ENCODE measurements around the gene SYS1. TPM values are rescaled to one million over a fixed set of nuclear protein-coding genes. Genes with fewer than 3 reads are reported as not detected.

SYS1 gene
- total and polyA plus RNA-seq, 2 experiments from 2014 or later: 7.9 to 21.5 TPM

DNA sequence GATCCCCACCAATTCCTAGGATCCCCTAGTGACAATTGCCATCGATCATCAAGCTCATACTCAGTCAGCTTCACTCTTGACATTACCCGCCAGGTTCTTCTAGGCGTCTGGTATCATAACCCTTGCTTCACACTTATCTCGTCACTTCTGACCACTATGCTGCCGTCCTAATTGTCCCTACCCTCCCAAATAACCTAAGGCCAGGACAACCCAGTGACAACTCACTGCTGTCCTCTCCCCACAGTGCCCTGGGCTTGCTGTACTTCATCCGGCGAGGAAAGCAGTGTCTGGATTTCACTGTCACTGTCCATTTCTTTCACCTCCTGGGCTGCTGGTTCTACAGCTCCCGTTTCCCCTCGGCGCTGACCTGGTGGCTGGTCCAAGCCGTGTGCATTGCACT lies 3.7 kb downstream of the SYS1 start:
- H2AFZ ChIP-seq: no peak overlapping the region

More for the DNA sequence above, 3.7 kb downstream of the SYS1 start:
- peaks cover 8% of the 10 kb centered on the region for H3K4me1 Mint-ChIP-seq
- no peaks in the 10 kb centered on the region for H3F3A ChIP-seq (replicated peaks; ENCODE audit: low read depth)
- H3K4me2 ChIP-seq: no peak overlapping the region
- peaks cover 15% of the 10 kb centered on the region; the same call in 2 of the 3 replicates for H3K36me3 Mint-ChIP-seq (ENCODE audit: low read depth)
- H3K9me2 ChIP-seq (ENCODE audit: insufficient read depth): no peaks in the 10 kb centered on the region
- peaks cover 7% of the 10 kb centered on the region for H3K27me3 Mint-ChIP-seq (ENCODE audit: insufficient read depth, low read depth, poor library complexity)
- no peaks in the 10 kb centered on the region for H3K9me3 Mint-ChIP-seq
- no peak overlapping the region for H3K4me3 ChIP-seq
- TF ChIP-seq JUNB (IDR thresholded peaks at IDR 0.05; ENCODE audit: unreplicated experiment) (no peak), CREB1 (CRISPR knock-in tag; IDR thresholded peaks at IDR 0.05; ENCODE audit: low read depth) (no peak), EZH2 (IDR thresholded peaks at IDR 0.05; ENCODE audit: low read depth, unreplicated experiment) (no peak), ZNF331 (CRISPR knock-in tag; IDR thresholded peaks at IDR 0.05; ENCODE audit: low read depth) (no peak), ZNF114 (CRISPR knock-in tag; IDR thresholded peaks at IDR 0.05) (no peak), ZNF462 (CRISPR knock-in tag; IDR thresholded peaks at IDR 0.05) (no peak), CTCF (conservative IDR thresholded peaks at IDR 0.05; ENCODE audit: low read depth in 2 of 2) (no peak), STAT1 (IDR thresholded peaks at IDR 0.05; ENCODE audit: unreplicated experiment) (no peak)
- ATAC-seq (no peak), DNase-seq (ENCODE audit: low spot score) (no peak)
- H3K4me1 ChIP-seq (ENCODE audit: insufficient read depth): peaks cover 6% of the 10 kb centered on the region
- H3K79me2 ChIP-seq (replicated peaks; ENCODE audit: insufficient read depth): peaks cover 14% of the 10 kb centered on the region
- no peak overlapping the region for H3K27ac ChIP-seq (ENCODE audit: low read depth)
- H3K27ac Mint-ChIP-seq: no peak overlapping the region
- H3K27me3 ChIP-seq (ENCODE audit: insufficient read depth): no peaks in the 10 kb centered on the region
- H4K20me1 ChIP-seq (replicated peaks; ENCODE audit: insufficient read depth): 0 out of 2 replicates have a peak, but pooled peaks cover 9% of the 10 kb centered on the region
- H3K36me3 ChIP-seq (ENCODE audit: insufficient read depth): no peaks in the 10 kb centered on the region
- H3K4me3 Mint-ChIP-seq: no peak overlapping the region
